ENCODE data around the gene KDM4C.

- TF ChIP-seq CTCF (IDR thresholded peaks at IDR 0.05; ENCODE audit: borderline replicate concordance, extremely low read depth, low read length, poor library complexity, severe bottlenecking), result no peak
- TF ChIP-seq EZH2 (IDR thresholded peaks at IDR 0.05; ENCODE audit: borderline replicate concordance, low read depth, low read length, severe bottlenecking), result no peak
Observed at GRCh38 chr9:7195526-7195925, 437.8 kb downstream of the KDM4C start.

Measured in DND-41 (cell line).